GM18502 (cell line): ENCODE measurements around the gene HAUS5.

Experiments used
- ATAC-seq: cut with Tn5 transposase; IDR thresholded peaks from one replicate; pipeline ENCODE4 v1.9.1; 2021; ENCODE audit warnings: mild to moderate bottlenecking; ENCODE audit not compliant: unreplicated experiment, poor library complexity

Gene HAUS5

DNA sequence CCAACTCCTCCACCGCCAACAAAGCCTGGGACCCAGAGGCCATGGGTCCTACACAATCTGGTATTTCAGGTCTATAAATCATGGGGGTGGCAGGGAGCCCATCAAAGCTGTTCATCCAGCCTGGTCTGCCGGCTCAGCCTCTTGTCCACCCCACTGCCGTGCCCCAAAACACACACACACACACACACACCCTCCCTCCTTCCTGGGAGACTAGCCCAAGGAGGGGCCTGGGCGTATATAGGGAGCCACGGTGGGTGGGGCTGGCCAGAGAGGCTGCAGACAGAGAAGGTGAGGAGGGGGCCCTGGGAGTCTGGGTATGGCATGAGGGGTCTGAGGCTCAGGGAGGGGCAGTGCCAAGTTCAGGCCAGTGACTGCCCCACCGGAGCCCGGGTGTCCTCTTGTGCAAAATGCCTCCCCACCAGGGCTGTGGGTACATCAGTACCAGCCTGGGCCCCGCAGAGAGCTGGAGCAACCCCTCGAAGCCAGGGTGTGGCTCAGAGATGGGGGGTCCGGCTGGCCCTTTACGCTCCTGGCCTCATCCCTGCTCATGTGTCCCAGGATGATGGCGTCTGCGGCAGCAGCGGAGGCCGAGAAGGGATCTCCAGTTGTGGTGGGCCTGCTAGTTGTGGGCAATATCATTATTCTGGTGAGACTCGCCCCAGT, 53.8 kb downstream of the HAUS5 start, which contains the start of gene UPK1A:
TSS of gene UPK1A (plus strand) at position 267 of the 663 bp plus-strand sequence. CDS start at position 563, 296 bp downstream.
- no peak for ATAC-seq

DNA sequence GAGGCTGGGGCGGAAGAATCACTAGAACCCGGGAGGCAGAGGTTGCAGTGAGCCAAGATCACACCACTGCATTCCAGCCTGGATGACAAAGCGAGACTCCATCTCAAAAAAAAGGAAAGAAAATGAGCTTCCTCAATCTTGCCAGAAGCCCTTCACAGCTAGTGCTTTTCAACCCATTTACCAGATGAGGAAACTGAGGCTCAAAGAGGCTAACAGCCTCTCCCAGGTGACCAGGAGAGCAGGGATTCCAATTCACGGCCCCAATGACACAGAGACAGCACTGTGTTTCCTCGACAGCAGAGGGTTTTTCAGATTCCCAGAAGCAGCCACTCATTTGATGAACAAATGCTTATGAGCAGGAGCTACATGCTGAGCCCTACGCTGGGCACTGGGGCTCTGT, 57.0 kb downstream of the HAUS5 start:
- no peak for ATAC-seq

DNA sequence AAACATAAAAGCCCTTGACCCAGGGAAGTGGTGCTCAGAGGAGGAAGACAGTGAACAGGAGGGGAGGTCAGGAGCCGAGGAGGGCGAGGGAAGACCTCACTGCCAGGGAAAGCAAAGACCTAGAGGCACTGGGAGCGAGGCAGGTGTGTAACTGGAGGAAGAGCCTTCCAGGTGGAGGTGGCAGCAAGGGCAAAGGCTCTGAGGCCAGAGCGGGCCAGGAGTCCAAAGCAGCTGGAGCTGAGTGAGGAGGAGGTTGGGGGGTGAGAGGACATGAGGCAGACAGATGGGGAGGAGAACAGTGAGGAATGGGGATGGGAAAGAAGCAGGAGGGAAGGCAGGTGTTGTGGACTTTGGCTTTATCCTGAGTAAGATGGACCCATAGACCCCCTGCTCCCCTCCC, 57.4 kb downstream of the HAUS5 start:
- ATAC-seq = no peak

DNA sequence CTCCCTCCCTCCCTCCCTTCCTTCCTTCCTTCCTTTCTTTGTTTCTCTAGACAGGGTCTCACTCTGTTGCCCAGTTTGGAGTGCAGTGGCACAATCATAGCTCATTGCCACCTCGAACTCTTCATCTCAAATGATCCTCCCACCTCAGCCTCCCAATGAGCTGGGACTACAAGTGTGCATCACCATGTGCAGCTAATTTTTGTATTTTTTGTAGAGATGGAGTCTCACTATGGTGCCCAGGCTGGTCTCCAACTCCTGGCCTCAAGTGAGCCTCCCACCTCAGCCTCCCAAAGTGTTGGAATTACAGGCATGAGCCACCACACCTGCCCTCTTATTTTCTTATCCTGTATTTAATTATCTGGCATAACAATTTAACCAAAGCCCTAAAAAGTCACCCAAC, 58.2 kb downstream of the HAUS5 start:
- ATAC-seq = no peak

DNA sequence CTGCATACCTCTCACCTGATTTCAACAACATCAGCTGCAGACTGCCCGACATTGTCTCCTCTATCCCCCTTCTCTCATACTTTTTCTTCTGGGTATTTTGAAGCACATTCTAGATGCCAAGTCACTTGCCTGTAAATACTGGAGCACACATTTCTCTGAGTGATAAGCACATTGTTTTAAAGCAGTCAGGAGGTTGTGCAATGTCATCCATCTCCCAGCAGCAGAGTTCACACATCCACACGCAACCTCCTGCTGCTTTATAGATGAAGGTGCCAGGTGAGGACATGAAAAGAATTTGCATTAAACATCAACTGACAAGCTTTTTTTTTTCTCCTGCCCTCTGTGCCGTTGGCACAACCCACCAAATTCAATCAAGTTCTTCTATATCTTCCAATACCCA, 59.3 kb downstream of the HAUS5 start:
- no peak for ATAC-seq

DNA sequence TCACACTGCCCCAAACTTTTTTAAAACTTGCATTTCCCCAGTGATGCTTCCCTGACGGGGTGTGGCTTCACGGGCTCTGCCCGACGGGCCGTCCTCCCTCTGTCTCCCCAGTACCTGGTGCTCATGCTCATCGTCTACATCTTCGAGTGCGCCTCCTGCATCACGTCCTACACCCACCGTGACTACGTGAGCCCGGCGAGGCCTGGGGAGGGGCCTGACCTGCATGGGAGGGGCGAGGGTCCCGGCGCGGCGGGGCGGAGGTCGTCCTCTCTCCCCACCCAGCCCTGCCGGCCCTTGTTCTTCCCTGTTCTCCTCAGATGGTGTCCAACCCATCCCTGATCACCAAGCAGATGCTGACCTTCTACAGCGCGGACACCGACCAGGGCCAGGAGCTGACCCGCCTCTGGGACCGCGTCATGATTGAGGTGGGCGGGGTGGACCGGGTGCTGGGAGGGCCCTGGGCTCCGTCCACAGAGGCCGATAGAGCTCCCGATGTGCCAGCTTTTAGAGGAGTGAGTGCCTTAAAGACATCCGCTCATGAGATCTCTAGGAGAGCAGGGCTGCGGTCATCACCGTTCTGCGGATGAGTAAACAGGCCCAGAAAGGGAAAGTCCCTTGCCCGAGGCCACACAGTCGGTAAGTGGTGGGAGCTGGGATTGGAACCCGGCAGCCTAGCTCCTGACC, 60.7 kb downstream of the HAUS5 start:
- ATAC-seq = no peak
